Psoas muscle (tissue), 8 donors: Measurements from ENCODE around the gene HSD11B2. TPM values are rescaled to one million over a fixed set of nuclear protein-coding genes. Genes with fewer than 3 reads are reported as not detected.

Experiments used
- ATAC-seq, 4 donors: fragments of 200-7000 bp; cut with Tn5 transposase; one replicate each; pipeline ENCODE4 v1.9.1; 2020; ENCODE audit warnings: moderate library complexity in 3 of 4, mild to moderate bottlenecking in 2 of 4
- DNase-seq, 2 donors: peaks; one replicate each; pipeline ENCODE4 v3.0.0-alpha.2; 2020
- H3K27ac ChIP-seq: fragments of 200-600 bp; one replicate; pipeline ENCODE4 v1.8.0; 2022
- H3K27me3 ChIP-seq, 3 donors: fragments of 200-600 bp in 1 of 3; one replicate each; pipeline versions ENCODE4 v1.6.1 to v1.8.0; 2013 to 2022; ENCODE audit warnings: low read length in 2 of 3, mild to moderate bottlenecking in 2 of 3, moderate library complexity in 1 of 3; ENCODE audit not compliant: insufficient read depth in 3 of 3
- H3K36me3 ChIP-seq, 2 donors: fragments of 200-600 bp in 1 of 2; one replicate each; pipeline versions ENCODE4 v1.6.1 to v1.8.0; 2013 to 2022; ENCODE audit warnings: low read depth in 1 of 2, mild to moderate bottlenecking in 1 of 2, moderate library complexity in 1 of 2; ENCODE audit not compliant: insufficient read depth in 1 of 2
- H3K4me1 ChIP-seq: fragments of 200-600 bp; one replicate; pipeline ENCODE4 v1.8.0; 2022
- H3K4me3 ChIP-seq: fragments of 200-600 bp; one replicate; pipeline ENCODE4 v1.8.0; 2022; ENCODE audit warnings: mild to moderate bottlenecking
- H3K9me3 ChIP-seq: fragments of 200-600 bp; one replicate; pipeline ENCODE4 v1.8.0; 2022
- CTCF ChIP-seq: fragments of 200-600 bp; IDR thresholded peaks from one replicate; pipeline ENCODE4 v1.8.0; 2022; ENCODE audit warnings: antibody characterized with exemption
- WGBS, 3 donors: extraction: QIAGEN DNeasy Blood & Tissue Kit; methylation state at CpG; one replicate each; pipeline versions ENCODE4 v1.1.6 to v1.1.7; 2013; 5-methylcytosine and 5-hydroxymethylcytosine counted together
- intact Hi-C, 2 donors: fragments of 100-400 bp; cut with DNase I; formaldehyde crosslinking; loops; one replicate each; pipeline versions ENCODE4 v1.11.0 to v1.14.2; 2022
- polyA plus RNA-seq, 3 donors: library from polyadenylated mRNA; stranded (reverse); fragments of 200-250 nt; gene quantifications; one replicate each; pipeline ENCODE4 v1.2.3, GENCODE V29; 2013
- total RNA-seq, 4 donors: library from RNA; stranded (reverse); fragmentation: NEBNext Ultra II Directional in 2 of 4; extraction: Animal tissue kit (Norgen Biotek cat#: 25700) in 2 of 4; gene quantifications; one replicate each; pipeline versions ENCODE4 v1.2.1 to v1.2.4, GENCODE V29; 2021 to 2023
- donor health status: healthy with polysubstance abuse.
- donor health status: DM: no; HTN: no; CAD: no; lungs with moderate emphysema.
- donor health status: Bipolar disorder and iron deficiency.
- donor health status: healthy.
- donor health status: DM: yes; HTN: yes; CAD: no.
- donor health status: DM: no; HTN: no; CAD: no.
- donor health status: DM: no; HTN: no; CAD: no.
- donor health status: DM: yes; HTN: yes; CAD: no.

The HSD11B2 gene
- total and polyA plus RNA-seq, 7 donors: 0.11 to 0.71 (median 0.27) TPM

DNA sequence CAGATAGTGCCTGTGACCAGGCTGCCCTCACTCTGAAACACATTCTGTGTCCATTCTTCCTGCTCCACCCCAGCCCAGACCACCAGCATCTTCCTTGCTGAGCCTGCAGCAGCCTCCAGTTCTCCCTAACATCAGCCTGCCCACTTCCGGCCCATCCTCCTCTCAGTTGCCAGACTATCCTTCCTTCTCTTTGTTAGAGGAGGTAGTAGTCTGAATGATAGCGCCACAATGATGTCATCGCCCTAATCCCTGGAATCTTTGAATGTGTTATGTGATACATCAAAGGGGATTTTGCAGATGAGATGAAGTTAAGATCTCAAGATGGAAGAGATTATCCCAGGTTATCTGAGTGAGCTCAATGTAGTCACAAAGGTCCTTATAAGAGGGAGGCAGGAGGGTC, 11.4 kb upstream of the HSD11B2 start:
- H3K36me3 ChIP-seq: no peaks in the 10 kb centered on the region
- ATAC-seq (no peak), DNase-seq (no peak)
- no peak overlapping the region for H3K27ac ChIP-seq
- TF ChIP-seq CTCF: no peak
- WGBS, 3 donors: 87 to 91% (median 90%) methylated on average over 3 of the region's 3 CpGs
- peaks cover 7% of the 10 kb centered on the region for H3K4me1 ChIP-seq
- H3K27me3 ChIP-seq: no peaks in the 10 kb centered on the region
- no peak overlapping the region for H3K4me3 ChIP-seq
- H3K9me3 ChIP-seq: no peaks in the 10 kb centered on the region
- intact Hi-C loops: loop anchor here (5.0 to 10.0 kb wide), 3 partner anchors 47 to 165 kb away; no protein-coding TSS in a partner anchor

GRCh38 chr16:67419931-67420330, 11.0 kb upstream of the HSD11B2 start:
- Histone ChIP-seq H3K27me3 (no peaks in the 10 kb centered on the region), H3K9me3 (no peaks in the 10 kb centered on the region), H3K27ac (no peak overlapping the region), H3K4me3 (no peak overlapping the region), H3K36me3 (no peaks in the 10 kb centered on the region), H3K4me1 (peaks cover 7% of the 10 kb centered on the region)
- DNase-seq: no peak
- no peak for ATAC-seq
- intact Hi-C loops: loop anchor here (5.0 to 10.0 kb wide), 3 partner anchors 48 to 165 kb away; no protein-coding TSS in a partner anchor
- TF ChIP-seq CTCF: no peak
- WGBS, 3 donors: 79 to 84% (median 83%) methylated on average over 3 of the region's 3 CpGs

DNA sequence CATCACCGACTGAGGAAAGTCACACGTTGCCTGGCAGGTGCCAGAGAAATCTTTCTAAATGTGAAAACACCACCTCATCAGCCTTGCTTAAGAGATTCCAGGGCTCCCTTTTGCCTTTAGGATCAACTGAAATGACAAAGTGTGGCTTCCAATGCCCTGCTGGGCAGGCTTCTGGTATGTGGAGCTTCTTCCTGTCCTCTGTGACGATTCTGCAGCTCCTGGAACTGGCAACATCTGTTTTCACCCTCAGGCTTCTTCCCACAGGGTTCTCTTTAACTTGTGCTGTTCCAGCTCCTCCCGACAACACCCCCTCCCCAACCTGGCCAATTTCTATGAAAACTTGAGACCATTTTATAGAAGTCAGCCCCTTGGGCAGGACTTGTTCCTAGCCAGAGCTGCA, 9.9 kb upstream of the HSD11B2 start:
- ATAC-seq: no peak
- H3K27ac ChIP-seq: no peak overlapping the region
- no peaks in the 10 kb centered on the region for H3K27me3 ChIP-seq
- TF ChIP-seq CTCF: no peak
- no peaks in the 10 kb centered on the region for H3K4me1 ChIP-seq
- H3K36me3 ChIP-seq: no peaks in the 10 kb centered on the region
- no peaks in the 10 kb centered on the region for H3K9me3 ChIP-seq
- no peak overlapping the region for H3K4me3 ChIP-seq
- intact Hi-C loops: no loop called here
- no peak for DNase-seq
- 62 to 74% (median 69%) methylated on average over 4 of the region's 4 CpGs for WGBS, 3 donors

- TF ChIP-seq CTCF: no peak
- intact Hi-C loops: no loop called here
- 89 to 94% (median 92%) methylated on average over 5 of the region's 5 CpGs for WGBS, 3 donors
- H3K36me3 ChIP-seq: no peaks in the 10 kb centered on the region
- H3K4me3 ChIP-seq: no peak overlapping the region
- H3K9me3 ChIP-seq: no peaks in the 10 kb centered on the region
- no peak overlapping the region for H3K27ac ChIP-seq
- no peak for DNase-seq
- H3K4me1 ChIP-seq: no peaks in the 10 kb centered on the region
- H3K27me3 ChIP-seq: no peaks in the 10 kb centered on the region
- no peak for ATAC-seq
These were observed 7.9 kb upstream of the HSD11B2 start for GRCh38 chr16:67423015-67423414.

- Histone ChIP-seq H3K4me3 (no peak overlapping the region), H3K9me3 (no peaks in the 10 kb centered on the region), H3K27me3 (no peaks in the 10 kb centered on the region), H3K4me1 (no peaks in the 10 kb centered on the region), H3K27ac (no peak overlapping the region), H3K36me3 (no peaks in the 10 kb centered on the region)
- intact Hi-C loops: no loop called here
- WGBS, 3 donors: 43 to 51% (median 44%) methylated on average over 9 of the region's 9 CpGs
- ATAC-seq (no peak), DNase-seq (no peak)
- TF ChIP-seq CTCF: no peak
These were observed 7.2 kb upstream of the HSD11B2 start for GRCh38 chr16:67423611-67424260.
